ENCODE measurements around the gene SBNO1.
"Not testable (repeated sequence)": the region's sequence is repeated elsewhere in the genome, so short reads cannot be mapped to it uniquely, and the experiment has no call there.

Gene SBNO1

DNA sequence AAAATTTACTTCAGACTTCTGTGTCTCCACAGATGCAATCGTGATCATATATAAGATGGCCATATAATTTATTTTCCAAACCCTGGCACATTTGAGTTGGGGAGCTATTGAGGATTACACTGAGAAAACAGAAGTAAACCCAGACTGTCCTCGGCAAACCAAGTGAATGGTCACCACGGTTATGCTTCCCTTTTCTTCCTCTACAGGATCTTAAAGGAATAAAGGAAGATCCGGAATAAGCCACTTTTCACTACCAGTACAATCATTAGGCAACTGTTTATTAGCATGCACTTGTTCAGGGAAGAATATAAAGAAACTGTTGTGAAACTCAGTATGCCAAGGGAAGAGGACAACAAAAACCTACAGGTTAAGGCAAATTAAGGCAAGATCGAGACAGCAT lies 27.6 kb downstream of the SBNO1 start:
- DNase-seq: no peak

DNA sequence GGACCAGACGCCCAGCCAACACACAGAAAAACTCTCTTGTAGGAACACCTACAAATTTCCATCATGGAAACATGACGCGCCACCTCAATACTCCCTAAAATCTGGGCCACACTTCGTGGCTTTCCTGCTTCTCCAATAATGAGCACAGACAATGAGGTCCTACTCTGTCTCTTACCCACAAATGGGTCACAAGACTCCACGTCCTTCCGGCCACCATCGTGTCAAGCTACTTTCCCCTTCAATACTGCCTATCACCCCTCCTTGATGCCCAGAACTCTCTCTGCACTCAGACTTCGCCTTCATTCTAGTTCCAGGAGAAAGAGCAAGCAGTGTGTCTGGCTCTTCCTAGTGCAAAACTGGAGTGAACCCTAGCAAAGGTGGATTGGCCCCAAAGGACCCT lies 28.1 kb downstream of the SBNO1 start:
- no peak for DNase-seq

DNA sequence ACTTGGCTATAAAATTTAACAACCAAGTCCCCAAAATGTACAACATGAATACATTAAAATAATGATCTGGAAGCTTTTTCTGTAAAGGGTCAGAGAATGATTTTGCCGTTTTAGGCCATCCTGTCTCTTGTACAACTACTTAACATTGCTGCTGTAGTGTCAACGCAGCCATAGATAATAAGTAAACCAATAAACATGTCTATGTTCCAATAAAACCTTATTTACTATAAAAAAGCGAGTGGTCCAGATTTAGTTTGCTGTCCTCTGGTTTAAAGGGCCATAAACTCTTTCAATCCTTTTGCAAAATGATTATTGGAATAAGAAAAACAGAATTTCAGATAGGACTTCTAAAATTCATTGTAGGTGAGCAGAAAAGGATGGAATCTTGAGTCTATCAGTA lies 29.2 kb downstream of the SBNO1 start:
- DNase-seq: no peak

DNA sequence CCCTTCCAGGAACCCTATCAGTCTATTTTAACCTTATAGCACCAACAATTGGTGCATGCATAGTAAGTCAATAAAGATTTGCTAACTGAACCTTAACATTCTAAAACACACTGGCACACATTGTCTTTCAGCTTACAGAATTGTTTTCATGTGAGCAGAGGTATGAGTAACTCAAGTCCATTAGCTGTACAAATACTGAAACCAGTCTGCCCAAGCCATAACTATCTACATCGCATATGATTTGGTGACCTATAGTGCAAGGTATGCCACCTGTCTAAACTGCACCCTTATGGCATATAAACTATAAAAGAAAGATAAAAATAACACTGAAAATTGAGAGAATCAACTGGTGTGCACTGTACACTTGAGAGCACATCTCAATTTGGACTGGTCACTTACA lies 34.8 kb downstream of the SBNO1 start:
- DNase-seq: no peak

GRCh38 chr12:123319826-123320225 lies 44.8 kb downstream of the SBNO1 start:
- no peak for DNase-seq

GRCh38 chr12:123319273-123319672 lies 45.4 kb downstream of the SBNO1 start:
- no peak for DNase-seq

- DNase-seq: not testable (repeated sequence)
Observed at GRCh38 chr12:123313046-123313445, 51.6 kb downstream of the SBNO1 start.

- no peak for DNase-seq
Observed at GRCh38 chr12:123306200-123306599, 58.4 kb downstream of the SBNO1 start.

DNA sequence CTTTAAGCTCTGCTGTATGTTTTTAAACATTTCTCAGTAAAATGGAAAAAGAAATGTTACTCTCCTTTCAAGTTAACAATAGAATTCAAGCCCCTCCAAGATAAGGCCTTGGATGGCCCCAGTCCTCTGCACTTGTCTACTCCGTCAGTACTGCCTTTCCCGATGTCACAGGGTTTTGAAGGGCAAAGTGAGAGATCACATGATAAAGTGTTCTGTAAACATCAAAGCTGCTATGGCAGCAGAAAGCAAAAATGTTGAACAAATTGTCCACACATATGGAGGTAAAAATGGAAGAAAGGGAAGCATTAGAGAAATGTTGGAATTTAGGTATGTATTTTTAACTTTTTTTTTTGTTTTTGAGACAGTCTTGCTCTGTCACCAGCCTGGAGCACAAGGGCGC lies 59.5 kb downstream of the SBNO1 start:
- DNase-seq: no peak

- no peak for DNase-seq
Observed at GRCh38 chr12:123293178-123293760, 71.4 kb downstream of the SBNO1 start.

GRCh38 chr12:123289911-123290310 lies 74.7 kb downstream of the SBNO1 start:
- DNase-seq: no peak

DNA sequence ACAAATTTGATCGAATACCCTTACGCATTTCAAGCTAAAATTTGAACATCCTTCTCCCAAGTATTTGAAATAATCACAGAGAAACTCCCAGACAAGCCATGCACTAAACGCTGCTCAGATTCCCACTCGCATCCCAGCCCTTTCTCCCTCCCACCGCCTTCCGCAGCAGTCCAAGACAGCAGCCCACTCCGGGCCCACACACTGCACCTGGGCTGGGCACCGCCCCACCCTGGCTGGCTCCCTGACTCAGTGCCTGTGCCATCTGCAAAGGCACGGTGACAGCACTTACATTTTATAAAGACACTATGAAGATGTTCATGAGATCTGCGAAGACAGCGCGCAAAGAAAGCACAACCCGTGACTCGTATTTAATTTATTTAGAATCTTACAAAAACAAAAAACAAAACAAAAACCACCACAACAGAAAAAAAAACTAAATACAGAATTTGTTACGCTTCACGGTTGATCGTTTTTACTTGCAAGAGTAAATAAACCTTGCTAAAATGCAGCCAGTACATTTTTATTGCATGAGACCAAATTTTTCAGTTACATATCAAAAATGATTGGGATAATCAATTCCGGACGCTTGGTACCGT lies 75.8 kb downstream of the SBNO1 start:
- DNase-seq: no peak

GRCh38 chr12:123286652-123287373 lies 77.8 kb downstream of the SBNO1 start:
- no peak for DNase-seq

DNA sequence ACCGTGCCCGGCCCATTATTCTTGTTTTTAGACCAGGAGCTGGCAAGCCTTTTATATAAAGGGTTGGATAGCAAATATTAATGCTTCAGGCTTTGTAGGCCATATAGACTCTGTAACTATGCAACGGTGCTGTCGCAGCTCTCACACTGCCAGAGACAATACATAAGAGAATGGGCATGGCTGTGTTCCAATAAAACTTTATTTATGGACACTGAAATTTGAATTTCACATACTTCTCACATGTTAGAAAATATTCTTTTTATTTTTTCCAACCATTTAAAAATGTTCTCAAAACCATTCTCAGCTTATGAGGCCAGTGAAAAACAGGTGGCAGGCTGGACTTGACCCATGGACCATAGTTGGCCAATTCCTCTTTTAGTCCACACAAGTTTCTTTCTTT lies 80.0 kb downstream of the SBNO1 start:
- DNase-seq: no peak

GRCh38 chr12:123283461-123283860 lies 81.2 kb downstream of the SBNO1 start:
- no peak for DNase-seq

DNA sequence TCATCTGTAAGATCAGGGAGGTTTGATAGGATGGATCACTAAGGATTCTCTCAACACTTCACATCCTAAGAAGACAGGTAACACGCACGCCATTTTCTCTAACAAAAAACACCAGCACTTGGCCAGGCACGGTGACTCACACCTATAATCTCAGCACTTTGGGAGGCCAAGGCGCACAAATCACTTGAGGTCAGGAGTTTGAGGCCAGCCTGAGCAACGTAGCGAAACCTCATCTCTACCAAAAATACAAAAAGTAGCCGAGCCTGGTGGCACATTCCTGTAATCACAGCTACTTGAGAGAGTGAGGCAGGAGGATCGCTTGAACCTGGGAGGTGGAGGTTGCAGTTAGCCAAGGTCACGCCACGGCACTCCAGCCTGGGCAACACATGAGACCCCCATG lies 82.5 kb downstream of the SBNO1 start:
- DNase-seq: no peak

GRCh38 chr12:123280971-123281370 lies 83.7 kb downstream of the SBNO1 start:
- no peak for DNase-seq

DNA sequence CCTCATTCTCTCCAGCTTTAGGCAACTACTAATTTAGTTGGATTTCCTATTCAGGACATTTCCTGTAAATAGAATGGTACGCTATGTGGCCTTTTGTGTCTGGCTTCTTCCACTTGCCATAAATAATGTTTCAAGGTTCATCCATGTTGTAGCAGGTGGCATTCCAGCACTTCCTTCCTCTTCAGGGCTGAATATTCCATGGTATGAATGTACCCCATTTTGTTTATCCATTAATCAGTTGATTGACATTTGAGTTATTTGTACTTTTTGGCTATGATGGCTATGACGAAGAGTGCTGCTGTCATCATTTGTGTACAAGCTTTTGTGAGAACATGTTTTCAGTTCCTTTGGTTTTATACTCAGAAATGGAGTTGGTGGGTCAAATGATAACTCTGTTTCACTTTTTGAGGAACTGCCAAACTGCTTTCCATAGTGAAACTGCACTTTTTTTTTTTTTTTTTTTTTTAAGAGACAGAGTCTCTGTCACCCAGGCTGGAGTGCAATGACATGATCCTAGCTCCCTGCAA lies 86.5 kb downstream of the SBNO1 start:
- no peak for DNase-seq

DNA sequence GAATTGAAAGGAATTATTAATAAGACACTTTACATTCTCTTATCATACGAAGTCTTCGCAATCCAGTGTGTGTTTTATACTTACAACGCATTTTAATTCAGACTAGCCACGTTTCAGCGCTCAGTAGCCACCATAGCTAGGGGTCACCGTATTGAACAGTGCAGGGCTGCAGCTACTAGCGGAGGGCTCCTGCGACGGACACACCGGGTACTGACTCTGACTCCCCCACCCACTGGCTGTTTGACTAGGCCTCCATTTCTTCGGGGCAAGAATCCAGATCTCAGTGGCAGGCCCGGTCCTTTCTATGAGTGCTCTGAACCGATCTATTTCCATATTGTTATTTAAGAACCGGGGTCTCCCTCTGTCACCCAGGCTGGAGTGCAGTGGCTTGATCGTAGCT lies 91.5 kb downstream of the SBNO1 start:
- DNase-seq: no peak

GRCh38 chr12:123271001-123271668 lies 93.5 kb downstream of the SBNO1 start:
- peak; percentile 68 for DNase-seq

- DNase-seq: no peak
Observed at GRCh38 chr12:123270214-123271000, 94.2 kb downstream of the SBNO1 start.

DNA sequence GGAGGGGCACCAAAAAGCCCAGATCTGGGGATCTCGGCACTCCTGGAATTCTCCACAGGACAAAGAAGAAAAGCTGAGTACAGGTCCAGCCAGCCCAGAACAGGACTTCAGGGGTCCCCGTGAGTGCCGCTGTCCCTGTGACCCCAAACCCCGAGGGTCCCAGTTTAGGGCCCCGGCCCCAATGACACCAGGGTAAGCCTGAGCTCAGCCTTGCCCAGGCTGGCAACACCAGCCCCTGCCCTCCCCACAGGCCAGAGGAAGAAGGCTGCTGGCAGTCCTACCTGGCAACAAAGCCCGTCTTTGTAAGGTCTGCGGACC lies 94.8 kb downstream of the SBNO1 start:
- DNase-seq: no peak

DNA sequence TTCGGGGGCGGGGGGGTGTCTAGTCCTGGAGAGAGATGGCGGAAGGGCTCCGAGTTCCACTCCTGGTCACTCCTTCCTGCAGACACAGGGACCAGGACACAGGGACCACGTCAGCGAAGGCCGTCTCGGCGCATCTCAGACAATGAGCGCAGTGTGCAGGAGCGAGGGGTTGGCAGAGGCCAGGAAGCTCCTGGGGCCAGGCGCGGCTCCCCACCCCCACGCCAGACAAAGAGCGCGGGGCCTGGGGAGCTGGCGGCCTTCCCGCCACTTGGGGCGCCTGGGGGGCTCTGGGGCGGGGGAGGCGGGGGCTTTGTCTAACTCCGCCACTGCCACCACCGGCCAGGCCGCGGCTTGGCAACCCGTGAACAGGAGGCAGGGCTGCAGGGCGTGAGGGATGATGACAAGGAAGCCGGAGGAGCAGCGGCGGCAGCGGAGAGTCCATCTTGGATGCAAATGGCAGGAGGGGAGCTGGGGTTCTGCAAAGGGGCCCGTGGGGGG lies 95.2 kb downstream of the SBNO1 start:
- DNase-seq: peak; percentile 23
